Measurements from ENCODE around the gene TAS2R43. TPM values are rescaled to one million over a fixed set of nuclear protein-coding genes. Genes with fewer than 3 reads are reported as not detected.

TAS2R43 gene
- total and polyA plus RNA-seq, 2 of the 8 experiments (the other 6 are each of a cell fraction or from before 2014, with no cell fraction given) = 0.18 TPM; not detected in 1

GRCh38 chr12:11134305-11134704 is 42.2 kb upstream of the TAS2R43 start, which contains the start of gene TAS2R30:
Gene TAS2R30, minus strand, starts transcription at chr12:11134644. Its CDS starts 400 bp downstream, at chr12:11134244.
- no peak within 1 kb of the TSS for H3K9ac ChIP-seq (replicated peaks in 1 of 4; ENCODE audit: extremely low read depth in 1 of 4, low read depth in 3 of 4, low read length in 3 of 4)
- H4K5ac ChIP-seq (ENCODE audit: insufficient read length, low read depth, low read length) = no peak within 1 kb of the TSS
- no peak within 1 kb of the TSS for H2BK120ac ChIP-seq (replicated peaks; ENCODE audit: low read depth, low read length)
- no peak within 1 kb of the TSS for H3K4me2 ChIP-seq (ENCODE audit: insufficient read depth in 1 of 2, low read depth in 2 of 2, low read length in 2 of 2)
- WGBS, 2 experiments (ENCODE audit: extremely low coverage in 1 of 2, insufficient coverage in 1 of 2, insufficient read length in 1 of 2, insufficient replicate concordance in 2 of 2, low coverage in 1 of 2, low lambda C conversion rate in 2 of 2, missing lambda C conversion rate in 1 of 2) = 80% methylated on average over 3 of the region's 3 CpGs; no CpG with 5 or more reads in 1 of the 2 experiments
- H3K4me3 ChIP-seq (ENCODE audit: extremely low read depth in 1 of 4, insufficient read depth in 2 of 4, low read depth in 3 of 4, low read length in 4 of 4) = no peak within 1 kb of the TSS
- H3K4ac ChIP-seq (replicated peaks; ENCODE audit: insufficient read length, low read depth, low read length) = no peak within 1 kb of the TSS
- DNase-seq (ENCODE audit: low read depth in 1 of 2, low spot score in 2 of 2) = no peak
- peak; percentile 7 for FAIRE-seq
- no peak within 1 kb of the TSS for H2BK12ac ChIP-seq (ENCODE audit: low read depth, low read length)
- no peaks in the 10 kb centered on the region for H3K27me3 ChIP-seq (replicated peaks in 1 of 4; ENCODE audit: control insufficient read depth in 3 of 4, extremely low read depth in 1 of 4, insufficient read depth in 3 of 4, low read length in 3 of 4)
- CTCF ChIA-PET (ENCODE audit: partially characterized antibody) = no interaction called here
- H3K23me2 ChIP-seq (ENCODE audit: low read depth, low read length) = no peaks in the 10 kb centered on the region
- no peak within 1 kb of the TSS for H2BK5ac ChIP-seq (ENCODE audit: low read depth, low read length)
- no peak within 1 kb of the TSS for H3K56ac ChIP-seq (replicated peaks; ENCODE audit: insufficient read length, low read depth, low read length)
- H3K79me1 ChIP-seq (ENCODE audit: low read depth, low read length) = peaks cover 3% of the 10 kb centered on the region
- no peak for TF ChIP-seq CHD1 (IDR thresholded peaks at IDR 0.05; ENCODE audit: low read depth, low read length)
- no peak for TF ChIP-seq RBBP5 (IDR thresholded peaks at IDR 0.05; ENCODE audit: borderline replicate concordance, low read depth, low read length)
- TF ChIP-seq SRF (IDR thresholded peaks at IDR 0.05; ENCODE audit: low read depth, low read length) = no peak
- TF ChIP-seq KDM4A (IDR thresholded peaks at IDR 0.05; ENCODE audit: low read depth, low read length, severe bottlenecking) = no peak
- TF ChIP-seq TAF1 (IDR thresholded peaks at IDR 0.05; ENCODE audit: low read depth, low read length) = no peak
- no peak for TF ChIP-seq RNF2 (IDR thresholded peaks at IDR 0.05; ENCODE audit: borderline replicate concordance, low read depth, low read length, missing control alignments, poor library complexity, severe bottlenecking)
- no peak for TF ChIP-seq MAFK (IDR thresholded peaks at IDR 0.05; ENCODE audit: low read depth, low read length)
- no peak for TF ChIP-seq FOSL1 (IDR thresholded peaks at IDR 0.05; ENCODE audit: insufficient read depth, low read depth, low read length)
- no peak for TF ChIP-seq JUN (IDR thresholded peaks at IDR 0.05; ENCODE audit: low read depth, low read length)
- TF ChIP-seq BRCA1 (IDR thresholded peaks at IDR 0.05; ENCODE audit: low read depth, low read length) = no peak
- no peak for TF ChIP-seq CHD2 (IDR thresholded peaks at IDR 0.05; ENCODE audit: low read length)
- H4K20me1 ChIP-seq (replicated peaks in 1 of 2; ENCODE audit: control insufficient read depth in 1 of 2, insufficient read depth in 2 of 2, low read length in 2 of 2) = no peaks in the 10 kb centered on the region
- no peak within 1 kb of the TSS for H4K91ac ChIP-seq (replicated peaks; ENCODE audit: insufficient read length, low read length)
- no peak within 1 kb of the TSS for H3K14ac ChIP-seq (ENCODE audit: insufficient read length)
- no peak within 1 kb of the TSS for H2AK5ac ChIP-seq (ENCODE audit: low read depth, low read length)
- H3K18ac ChIP-seq (ENCODE audit: extremely low read depth, low read length) = no peak within 1 kb of the TSS
- H3K36me3 ChIP-seq (ENCODE audit: control insufficient read depth in 2 of 4, insufficient read depth in 4 of 4, low read length in 3 of 4) = no peaks in the 10 kb centered on the region
- no peak within 1 kb of the TSS for H2BK20ac ChIP-seq (ENCODE audit: low read length)
- no peak within 1 kb of the TSS for H4K8ac ChIP-seq (ENCODE audit: extremely low read depth, insufficient read depth, low read length)
- H2BK15ac ChIP-seq (ENCODE audit: low read length) = no peak within 1 kb of the TSS
- POLR2A ChIA-PET (ENCODE audit: partially characterized antibody) = no interaction called here
- peaks cover 5 to 83% of the 10 kb centered on the region in 2 experiments; a peak in 3 of 4 replicates for H3K79me2 ChIP-seq (ENCODE audit: control insufficient read depth in 1 of 2, insufficient read depth in 2 of 2, low read length in 2 of 2)
- no peak within 1 kb of the TSS for H3K27ac ChIP-seq (ENCODE audit: low read depth, low read length)
- H3K9me3 ChIP-seq (ENCODE audit: insufficient read depth in 2 of 2, low read depth in 1 of 2, low read length in 1 of 2) = no peaks in the 10 kb centered on the region
- no peaks in the 10 kb centered on the region for H3K4me1 ChIP-seq (replicated peaks in 1 of 4; ENCODE audit: control insufficient read depth in 3 of 4, insufficient read depth in 4 of 4, low read length in 3 of 4)
- H2AFZ ChIP-seq (ENCODE audit: low read length) = no peak within 1 kb of the TSS
- no peak within 1 kb of the TSS for H3K23ac ChIP-seq (ENCODE audit: insufficient read length)

Measured in H1 (cell line).